ENCODE data around the gene NLRP8. TPM values are rescaled to one million over a fixed set of nuclear protein-coding genes. Genes with fewer than 3 reads are reported as not detected.
"Not testable (repeated sequence)": the region's sequence is repeated elsewhere in the genome, so short reads cannot be mapped to it uniquely, and the experiment has no call there.

NLRP8 gene
- total RNA-seq, 6 donors from 2014 or later, result not detected

DNA sequence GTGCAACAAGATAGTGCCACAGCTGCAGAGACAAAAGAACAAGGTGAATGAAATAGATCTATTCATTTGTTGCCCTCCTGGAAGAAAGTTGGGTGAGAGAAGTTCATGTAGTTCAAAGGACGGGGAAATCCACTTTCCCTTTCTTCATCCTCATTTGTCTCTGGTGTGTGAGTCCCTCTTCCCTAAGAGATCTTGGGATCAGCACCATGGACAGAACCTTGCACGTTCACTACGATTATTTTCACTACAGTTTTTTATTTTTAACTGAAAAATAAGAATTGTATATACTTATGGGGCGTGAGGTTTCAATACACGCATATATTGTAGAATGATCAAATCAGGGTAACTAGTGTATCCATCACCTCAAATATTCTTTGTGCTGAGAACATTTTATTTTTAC lies 68.1 kb downstream of the NLRP8 start:
- 28 to 34% methylated on average over 5 of the region's 5 CpGs for WGBS, 2 donors
- ATAC-seq (ENCODE audit: low FRiP score in 2 of 2), result no peak
- no peak for DNase-seq

DNA sequence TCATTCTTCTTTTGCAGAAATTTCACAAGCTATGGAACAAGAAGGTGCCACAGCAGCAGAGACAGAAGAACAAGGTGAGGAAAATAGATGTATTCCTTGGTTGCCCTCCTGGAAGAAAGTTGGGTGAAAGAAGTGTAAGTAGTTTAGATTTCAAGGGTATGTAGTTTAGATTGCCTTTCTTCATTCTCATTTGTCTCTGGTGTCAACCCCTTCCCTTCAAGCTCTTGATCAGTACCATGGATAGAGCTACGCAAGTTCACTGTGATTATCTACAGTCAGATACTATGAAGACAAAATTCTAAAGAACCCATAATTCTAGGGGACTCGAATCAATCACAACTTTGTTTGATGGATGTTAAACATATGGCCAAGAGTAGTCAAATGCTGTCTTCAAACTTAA lies 71.7 kb downstream of the NLRP8 start:
- not testable (repeated sequence) for H3K27me3 ChIP-seq; H3K4me1 ChIP-seq; DNase-seq; H3K9me3 ChIP-seq; ATAC-seq (ENCODE audit: low FRiP score in 2 of 2); H3K36me3 ChIP-seq; H3K4me3 ChIP-seq; H3K27ac ChIP-seq
- 51 to 61% methylated on average over 2 of the region's 2 CpGs for WGBS, 2 donors

More for the DNA sequence above, 68.1 kb downstream of the NLRP8 start:
- H3K27ac ChIP-seq, result no peak overlapping the region
- no peaks in the 10 kb centered on the region for H3K4me1 ChIP-seq
- no peaks in the 10 kb centered on the region for H3K27me3 ChIP-seq
- no peak for TF ChIP-seq POLR2AphosphoS5 (IDR thresholded peaks at IDR 0.05)
- no peak for TF ChIP-seq POLR2A (IDR thresholded peaks at IDR 0.05)
- TF ChIP-seq, protein P1, sequence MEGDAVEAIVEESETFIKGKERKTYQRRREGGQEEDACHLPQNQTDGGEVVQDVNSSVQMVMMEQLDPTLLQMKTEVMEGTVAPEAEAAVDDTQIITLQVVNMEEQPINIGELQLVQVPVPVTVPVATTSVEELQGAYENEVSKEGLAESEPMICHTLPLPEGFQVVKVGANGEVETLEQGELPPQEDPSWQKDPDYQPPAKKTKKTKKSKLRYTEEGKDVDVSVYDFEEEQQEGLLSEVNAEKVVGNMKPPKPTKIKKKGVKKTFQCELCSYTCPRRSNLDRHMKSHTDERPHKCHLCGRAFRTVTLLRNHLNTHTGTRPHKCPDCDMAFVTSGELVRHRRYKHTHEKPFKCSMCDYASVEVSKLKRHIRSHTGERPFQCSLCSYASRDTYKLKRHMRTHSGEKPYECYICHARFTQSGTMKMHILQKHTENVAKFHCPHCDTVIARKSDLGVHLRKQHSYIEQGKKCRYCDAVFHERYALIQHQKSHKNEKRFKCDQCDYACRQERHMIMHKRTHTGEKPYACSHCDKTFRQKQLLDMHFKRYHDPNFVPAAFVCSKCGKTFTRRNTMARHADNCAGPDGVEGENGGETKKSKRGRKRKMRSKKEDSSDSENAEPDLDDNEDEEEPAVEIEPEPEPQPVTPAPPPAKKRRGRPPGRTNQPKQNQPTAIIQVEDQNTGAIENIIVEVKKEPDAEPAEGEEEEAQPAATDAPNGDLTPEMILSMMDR (IDR thresholded peaks at IDR 0.05), result no peak
- TF ChIP-seq EP300 (IDR thresholded peaks at IDR 0.05), result no peak
- no peak overlapping the region for H3K4me3 ChIP-seq
- no peaks in the 10 kb centered on the region for H3K36me3 ChIP-seq
- no peaks in the 10 kb centered on the region for H3K9me3 ChIP-seq

DNA sequence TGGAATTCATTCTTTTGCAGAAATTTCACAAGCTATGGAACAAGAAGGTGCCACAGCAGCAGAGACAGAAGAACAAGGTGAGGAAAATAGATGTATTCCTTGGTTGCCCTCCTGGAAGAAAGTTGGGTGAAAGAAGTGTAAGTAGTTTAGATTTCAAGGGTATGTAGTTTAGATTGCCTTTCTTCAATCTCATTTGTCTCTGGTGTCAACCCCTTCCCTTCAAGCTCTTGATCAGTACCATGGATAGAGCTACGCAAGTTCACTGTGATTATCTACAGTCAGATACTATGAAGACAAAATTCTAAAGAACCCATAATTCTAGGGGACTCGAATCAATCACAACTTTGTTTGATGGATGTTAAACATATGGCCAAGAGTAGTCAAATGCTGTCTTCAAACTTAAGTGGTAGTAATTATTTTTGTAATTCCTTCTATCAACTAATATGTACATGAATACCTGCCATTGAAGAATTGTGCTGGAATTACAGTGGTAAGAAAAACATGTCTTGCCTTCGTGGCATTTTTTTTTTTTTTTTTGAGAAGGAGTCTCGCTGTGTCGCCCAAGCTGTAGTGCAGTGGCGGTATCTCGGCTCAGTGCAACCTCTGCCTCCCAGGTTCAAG lies 72.8 kb downstream of the NLRP8 start:
- H3K4me3 ChIP-seq; H3K9me3 ChIP-seq; H3K4me1 ChIP-seq; H3K27ac ChIP-seq; DNase-seq; H3K27me3 ChIP-seq; ATAC-seq (ENCODE audit: low FRiP score in 2 of 2); H3K36me3 ChIP-seq: not testable (repeated sequence)
- WGBS, 2 donors, result 72 to 75% methylated on average over 6 to 7 of the region's 7 CpGs

DNA sequence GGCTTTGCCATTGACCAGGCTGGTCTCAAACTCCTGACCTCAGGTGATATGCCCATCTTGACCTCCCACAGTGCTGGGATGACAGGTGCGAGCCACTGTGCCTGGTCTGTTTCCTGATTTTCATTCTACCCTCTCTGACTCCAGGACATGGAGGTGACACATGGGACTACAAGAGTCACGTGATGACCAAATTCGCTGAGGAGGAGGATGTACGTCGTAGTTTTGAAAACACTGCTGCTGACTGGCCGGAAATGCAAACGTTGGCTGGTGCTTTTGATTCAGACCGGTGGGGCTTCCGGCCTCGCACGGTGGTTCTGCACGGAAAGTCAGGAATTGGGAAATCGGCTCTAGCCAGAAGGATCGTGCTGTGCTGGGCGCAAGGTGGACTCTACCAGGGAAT lies 79.1 kb downstream of the NLRP8 start:
- H3K9me3 ChIP-seq, result no peaks in the 10 kb centered on the region
- ATAC-seq (ENCODE audit: low FRiP score in 2 of 2), result no peak
- no peak overlapping the region for H3K4me3 ChIP-seq
- H3K36me3 ChIP-seq, result no peaks in the 10 kb centered on the region
- no peak for DNase-seq
- H3K4me1 ChIP-seq, result no peaks in the 10 kb centered on the region
- TF ChIP-seq POLR2AphosphoS5 (IDR thresholded peaks at IDR 0.05), result no peak
- TF ChIP-seq, protein P1 (IDR thresholded peaks at IDR 0.05), result no peak
- TF ChIP-seq POLR2A (IDR thresholded peaks at IDR 0.05), result no peak
- no peak for TF ChIP-seq EP300 (IDR thresholded peaks at IDR 0.05)
- H3K27me3 ChIP-seq, result no peaks in the 10 kb centered on the region
- no peak overlapping the region for H3K27ac ChIP-seq
- WGBS, 2 donors, result 92 to 94% methylated on average over 14 to 15 of the region's 15 CpGs

Other genes starting within 250 kb of the NLRP8 start
- gene NLRP9, start 209.4 kb upstream of the NLRP8 start, total RNA-seq, result not detected
- gene RFPL4A, start 188.7 kb upstream of the NLRP8 start, total RNA-seq, result not detected
- not detected for gene RFPL4AL1, start 178.7 kb upstream of the NLRP8 start, total RNA-seq
- not detected for gene NLRP11, start 115.8 kb upstream of the NLRP8 start, total RNA-seq
- gene NLRP4, start 111.3 kb upstream of the NLRP8 start, total RNA-seq, result not detected
- gene NLRP13, start 15.5 kb upstream of the NLRP8 start, total RNA-seq, result not detected
- not detected for gene NLRP5, start 38.9 kb downstream of the NLRP8 start, total RNA-seq
- 10 to 100 TPM; 20.5 to 45.4 (median 35.8) TPM for gene ZNF787, start 173.5 kb downstream of the NLRP8 start, total RNA-seq
- 100 to 1,000 TPM in 2 of 6 donors, 10 to 100 TPM in 4; 29.2 to 131 (median 61.3) TPM for gene ZNF444, start 193.5 kb downstream of the NLRP8 start, total RNA-seq
- not detected for gene GALP, start 228.2 kb downstream of the NLRP8 start, total RNA-seq
- not detected for gene ZSCAN5B, start 250.0 kb downstream of the NLRP8 start, total RNA-seq